Activated naive CD8-positive, alpha-beta T cell (primary cell): Measurements from ENCODE around the gene PSME1.
"Not testable (repeated sequence)": the region's sequence is repeated elsewhere in the genome, so short reads cannot be mapped to it uniquely, and the experiment has no call there.

Experiments
- H3K27ac Mint-ChIP-seq: one replicate; pipeline ENCODE4 v1.8.0; 2021; ENCODE audit warnings: mixed read lengths
- H3K27me3 Mint-ChIP-seq: one replicate; pipeline ENCODE4 v1.8.0; 2021; ENCODE audit warnings: mixed read lengths
- H3K36me3 Mint-ChIP-seq: one replicate; pipeline ENCODE4 v1.8.0; 2021; ENCODE audit warnings: mixed read lengths
- H3K4me1 Mint-ChIP-seq: one replicate; pipeline ENCODE4 v1.8.0; 2021; ENCODE audit warnings: low read depth, mixed read lengths
- H3K4me3 Mint-ChIP-seq: one replicate; pipeline ENCODE4 v1.8.0; 2021; ENCODE audit warnings: mild to moderate bottlenecking, mixed read lengths
- H3K9me3 Mint-ChIP-seq: one replicate; pipeline ENCODE4 v1.8.0; 2021; ENCODE audit warnings: low read depth, mixed read lengths

The PSME1 gene

GRCh38 chr14:24098927-24099813 lies 36.8 kb upstream of the PSME1 start:
- H3K27me3 Mint-ChIP-seq: no peaks in the 10 kb centered on the region
- no peak overlapping the region for H3K27ac Mint-ChIP-seq
- peaks cover 10% of the 10 kb centered on the region for H3K36me3 Mint-ChIP-seq
- H3K4me1 Mint-ChIP-seq: peaks cover 13% of the 10 kb centered on the region
- no peaks in the 10 kb centered on the region for H3K9me3 Mint-ChIP-seq
- no peak overlapping the region for H3K4me3 Mint-ChIP-seq

- Mint-ChIP-seq H3K9me3 (no peaks in the 10 kb centered on the region), H3K27me3 (no peaks in the 10 kb centered on the region), H3K27ac (no peak overlapping the region), H3K36me3 (peaks cover 12% of the 10 kb centered on the region), H3K4me1 (peaks cover 9% of the 10 kb centered on the region), H3K4me3 (no peak overlapping the region)
Measured at GRCh38 chr14:24100197-24100981, 35.6 kb upstream of the PSME1 start.

- H3K27me3 Mint-ChIP-seq: no peaks in the 10 kb centered on the region
- no peak overlapping the region for H3K4me3 Mint-ChIP-seq
- peaks cover 4% of the 10 kb centered on the region for H3K4me1 Mint-ChIP-seq
- no peaks in the 10 kb centered on the region for H3K9me3 Mint-ChIP-seq
- H3K27ac Mint-ChIP-seq: no peak overlapping the region
- H3K36me3 Mint-ChIP-seq: peaks cover 9% of the 10 kb centered on the region
Measured at GRCh38 chr14:24100982-24101494, 35.0 kb upstream of the PSME1 start.

GRCh38 chr14:24102357-24103048 lies 33.5 kb upstream of the PSME1 start:
- no peaks in the 10 kb centered on the region for H3K9me3 Mint-ChIP-seq
- no peak overlapping the region for H3K4me3 Mint-ChIP-seq
- H3K27me3 Mint-ChIP-seq: no peaks in the 10 kb centered on the region
- H3K36me3 Mint-ChIP-seq: peaks cover 9% of the 10 kb centered on the region
- peaks cover 1% of the 10 kb centered on the region for H3K4me1 Mint-ChIP-seq
- no peak overlapping the region for H3K27ac Mint-ChIP-seq

GRCh38 chr14:24103451-24103850 lies 32.5 kb upstream of the PSME1 start:
- no peak overlapping the region for H3K4me3 Mint-ChIP-seq
- H3K4me1 Mint-ChIP-seq: peaks cover 4% of the 10 kb centered on the region
- H3K27me3 Mint-ChIP-seq: no peaks in the 10 kb centered on the region
- peaks cover 9% of the 10 kb centered on the region for H3K36me3 Mint-ChIP-seq
- H3K9me3 Mint-ChIP-seq: no peaks in the 10 kb centered on the region
- H3K27ac Mint-ChIP-seq: no peak overlapping the region

GRCh38 chr14:24105609-24106239 lies 30.3 kb upstream of the PSME1 start:
- H3K36me3 Mint-ChIP-seq, H3K4me3 Mint-ChIP-seq, H3K27me3 Mint-ChIP-seq, H3K9me3 Mint-ChIP-seq: not testable (repeated sequence)
- peak overlapping the region; percentile 22 for H3K27ac Mint-ChIP-seq
- peaks cover 15% of the 10 kb centered on the region for H3K4me1 Mint-ChIP-seq

GRCh38 chr14:24106672-24107271 lies 29.2 kb upstream of the PSME1 start:
- peaks cover 9% of the 10 kb centered on the region for H3K36me3 Mint-ChIP-seq
- no peaks in the 10 kb centered on the region for H3K9me3 Mint-ChIP-seq
- no peaks in the 10 kb centered on the region for H3K27me3 Mint-ChIP-seq
- H3K4me1 Mint-ChIP-seq: peaks cover 15% of the 10 kb centered on the region
- no peak overlapping the region for H3K27ac Mint-ChIP-seq
- no peak overlapping the region for H3K4me3 Mint-ChIP-seq

- H3K4me1 Mint-ChIP-seq: peaks cover 17% of the 10 kb centered on the region
- H3K9me3 Mint-ChIP-seq: no peaks in the 10 kb centered on the region
- H3K27ac Mint-ChIP-seq: peak overlapping the region; percentile 96
- H3K4me3 Mint-ChIP-seq: no peak overlapping the region
- no peaks in the 10 kb centered on the region for H3K27me3 Mint-ChIP-seq
- peaks cover 5% of the 10 kb centered on the region for H3K36me3 Mint-ChIP-seq
Measured at GRCh38 chr14:24108336-24108874, 27.6 kb upstream of the PSME1 start.

- no peak overlapping the region for H3K27ac Mint-ChIP-seq
- H3K27me3 Mint-ChIP-seq: no peaks in the 10 kb centered on the region
- no peaks in the 10 kb centered on the region for H3K9me3 Mint-ChIP-seq
- H3K4me3 Mint-ChIP-seq: no peak overlapping the region
- H3K36me3 Mint-ChIP-seq: no peaks in the 10 kb centered on the region
- H3K4me1 Mint-ChIP-seq: peaks cover 19% of the 10 kb centered on the region
Measured at GRCh38 chr14:24110060-24110459, 25.9 kb upstream of the PSME1 start.

- H3K27me3 Mint-ChIP-seq: no peaks in the 10 kb centered on the region
- no peaks in the 10 kb centered on the region for H3K9me3 Mint-ChIP-seq
- H3K4me3 Mint-ChIP-seq: no peak overlapping the region
- H3K4me1 Mint-ChIP-seq: peaks cover 24% of the 10 kb centered on the region
- peaks cover 2% of the 10 kb centered on the region for H3K36me3 Mint-ChIP-seq
- H3K27ac Mint-ChIP-seq: no peak overlapping the region
Measured at GRCh38 chr14:24110523-24110922, 25.5 kb upstream of the PSME1 start.

- H3K27me3 Mint-ChIP-seq: no peaks in the 10 kb centered on the region
- H3K36me3 Mint-ChIP-seq: peaks cover 5% of the 10 kb centered on the region
- no peaks in the 10 kb centered on the region for H3K9me3 Mint-ChIP-seq
- peak overlapping the region; percentile 97 for H3K27ac Mint-ChIP-seq
- H3K4me3 Mint-ChIP-seq: peak overlapping the region; percentile 93
- H3K4me1 Mint-ChIP-seq: peaks cover 36% of the 10 kb centered on the region
Measured at GRCh38 chr14:24113379-24113800, 22.6 kb upstream of the PSME1 start.

- no peaks in the 10 kb centered on the region for H3K27me3 Mint-ChIP-seq
- peaks cover 30% of the 10 kb centered on the region for H3K4me1 Mint-ChIP-seq
- peak overlapping the region; percentile 97 for H3K27ac Mint-ChIP-seq
- peak overlapping the region; percentile 93 for H3K4me3 Mint-ChIP-seq
- peaks cover 8% of the 10 kb centered on the region for H3K36me3 Mint-ChIP-seq
- H3K9me3 Mint-ChIP-seq: no peaks in the 10 kb centered on the region
Measured at GRCh38 chr14:24113801-24114531, 22.0 kb upstream of the PSME1 start.
